ENCODE measurements around the gene MICAL3. TPM values are rescaled to one million over a fixed set of nuclear protein-coding genes. Genes with fewer than 3 reads are reported as not detected.

The MICAL3 gene
- polyA plus RNA-seq, 4 donors = 3.2 to 31.4 (median 10.0) TPM

DNA sequence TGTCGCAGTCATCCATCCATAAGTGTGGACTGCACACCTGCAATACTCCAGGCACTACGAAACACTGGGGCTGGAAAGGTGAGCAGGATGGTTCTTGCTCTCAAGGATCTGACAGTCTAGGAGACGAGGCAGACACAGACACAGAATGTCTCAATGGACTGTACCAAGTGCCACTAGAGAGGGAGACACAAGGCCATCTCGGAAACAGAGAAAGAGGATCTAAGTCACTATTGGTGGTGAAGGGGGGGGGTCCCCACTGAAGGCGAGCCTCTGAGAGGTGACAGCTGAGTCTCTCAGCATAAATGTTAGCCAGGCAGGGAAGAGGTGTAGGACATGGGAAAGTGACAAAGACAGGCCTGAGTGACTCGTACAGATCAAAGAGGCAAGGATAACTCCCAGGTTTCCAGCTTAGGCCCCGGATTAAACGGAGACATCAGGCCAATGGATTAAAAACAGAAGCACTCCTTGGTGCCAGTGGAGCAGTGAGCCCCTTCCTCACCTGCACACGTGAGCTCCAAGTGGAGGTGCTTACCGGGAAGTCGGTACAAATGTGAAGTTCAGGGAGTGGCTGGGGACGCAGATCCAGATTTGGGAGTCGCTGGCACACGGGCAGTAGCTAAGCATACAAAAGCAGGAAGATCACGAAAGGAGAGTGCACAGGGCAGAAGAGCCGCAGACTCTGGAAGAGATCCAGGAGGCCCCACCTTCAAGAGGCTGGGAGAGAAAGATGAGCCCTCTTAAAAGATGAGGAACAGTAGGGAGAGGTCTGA is 117.2 kb downstream of the MICAL3 start:
- Histone ChIP-seq H3K36me3 (ENCODE audit: control insufficient read depth in 3 of 3, insufficient read depth in 2 of 3, low read depth in 1 of 3, low read length in 3 of 3) (peaks cover 0 to 43% (median 6%) of the 10 kb centered on the region in 3 donors), H3K27ac (ENCODE audit: low read depth in 1 of 3, low read length in 2 of 3) (no peak overlapping the region)
- no peak for FAIRE-seq

GRCh38 chr22:17905445-17905844 is 118.9 kb downstream of the MICAL3 start:
- peaks cover 0 to 9% (median 4%) of the 10 kb centered on the region in 3 donors for H3K4me1 ChIP-seq (ENCODE audit: control insufficient read depth in 3 of 3, insufficient read depth in 2 of 3, low read depth in 1 of 3, low read length in 2 of 3)
- H3K36me3 ChIP-seq (ENCODE audit: control insufficient read depth in 3 of 3, insufficient read depth in 2 of 3, low read depth in 1 of 3, low read length in 3 of 3) = peaks cover 2 to 59% (median 6%) of the 10 kb centered on the region in 3 donors
- WGBS, 3 donors = 92 to 96% (median 93%) methylated on average over 8 of the region's 8 CpGs
- no peak overlapping the region for H3K4me3 ChIP-seq (ENCODE audit: low read depth in 1 of 3, low read length in 3 of 3)
- no peaks in the 10 kb centered on the region for H3K9me3 ChIP-seq (ENCODE audit: control insufficient read depth in 2 of 2, insufficient read depth in 1 of 2, low read depth in 1 of 2, low read length in 1 of 2)
- FAIRE-seq (no peak), DNase-seq (no peak)
- no peaks in the 10 kb centered on the region for H3K27me3 ChIP-seq (ENCODE audit: control insufficient read depth in 3 of 3, insufficient read depth in 3 of 3, low read length in 3 of 3)
- no peak overlapping the region for H3K27ac ChIP-seq (ENCODE audit: low read depth in 1 of 3, low read length in 2 of 3)

More for the DNA sequence above, 117.2 kb downstream of the MICAL3 start:
- WGBS, 3 donors = 83 to 88% (median 88%) methylated on average over 16 of the region's 16 CpGs
- peaks cover 0 to 13% (median 4%) of the 10 kb centered on the region in 3 donors for H3K4me1 ChIP-seq (ENCODE audit: control insufficient read depth in 3 of 3, insufficient read depth in 2 of 3, low read depth in 1 of 3, low read length in 2 of 3)
- H3K4me3 ChIP-seq (ENCODE audit: low read depth in 1 of 3, low read length in 3 of 3) = no peak overlapping the region
- H3K27me3 ChIP-seq (ENCODE audit: control insufficient read depth in 3 of 3, insufficient read depth in 3 of 3, low read length in 3 of 3) = no peaks in the 10 kb centered on the region
- no peak for DNase-seq
- no peaks in the 10 kb centered on the region for H3K9me3 ChIP-seq (ENCODE audit: control insufficient read depth in 2 of 2, insufficient read depth in 1 of 2, low read depth in 1 of 2, low read length in 1 of 2)

DNA sequence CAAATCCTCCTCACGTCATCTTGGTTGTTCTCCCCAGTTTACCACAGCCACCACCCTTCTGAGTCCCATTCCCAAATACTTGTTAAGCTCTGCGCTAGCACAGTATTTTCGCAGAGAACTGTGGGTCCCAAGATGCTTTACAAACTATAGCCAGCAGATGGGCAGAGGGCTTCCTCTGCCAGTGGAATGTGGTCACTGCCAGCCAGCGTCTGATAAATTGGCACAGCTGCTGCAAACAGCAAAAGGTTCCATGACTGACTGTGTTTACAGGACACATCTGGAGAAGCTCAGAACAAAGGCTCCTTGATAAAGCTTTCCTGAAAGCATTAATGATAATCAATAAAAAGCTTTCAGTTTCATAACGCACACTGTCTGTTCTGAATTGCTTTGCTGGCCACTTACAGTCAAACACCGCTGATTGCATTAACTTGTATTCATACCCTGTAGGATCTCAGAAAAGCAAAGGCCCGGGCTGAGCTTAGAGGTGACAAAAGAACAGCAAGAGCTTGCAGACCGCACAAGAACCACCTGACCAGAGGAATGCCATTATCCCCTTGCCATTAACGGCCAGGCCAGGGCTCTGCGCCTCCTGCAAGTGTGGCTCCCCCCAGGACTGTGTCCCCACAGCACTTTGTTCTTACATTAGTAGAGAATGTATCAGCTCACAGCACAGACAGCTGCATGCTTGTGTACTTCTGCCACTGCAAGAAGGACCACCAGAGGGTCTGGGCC is 120.6 kb downstream of the MICAL3 start:
- peaks cover 0 to 12% (median 4%) of the 10 kb centered on the region in 3 donors for H3K4me1 ChIP-seq (ENCODE audit: control insufficient read depth in 3 of 3, insufficient read depth in 2 of 3, low read depth in 1 of 3, low read length in 2 of 3)
- FAIRE-seq (no peak), DNase-seq (peak; percentile 42 to 68)
- no peak overlapping the region for H3K4me3 ChIP-seq (ENCODE audit: low read depth in 1 of 3, low read length in 3 of 3)
- H3K9me3 ChIP-seq (ENCODE audit: control insufficient read depth in 2 of 2, insufficient read depth in 1 of 2, low read depth in 1 of 2, low read length in 1 of 2) = no peaks in the 10 kb centered on the region
- H3K27me3 ChIP-seq (ENCODE audit: control insufficient read depth in 3 of 3, insufficient read depth in 3 of 3, low read length in 3 of 3) = no peaks in the 10 kb centered on the region
- H3K36me3 ChIP-seq (ENCODE audit: control insufficient read depth in 3 of 3, insufficient read depth in 2 of 3, low read depth in 1 of 3, low read length in 3 of 3) = peaks cover 2 to 67% (median 7%) of the 10 kb centered on the region in 3 donors
- H3K27ac ChIP-seq (ENCODE audit: low read depth in 1 of 3, low read length in 2 of 3) = peak overlapping the region in 1 of 3 donors; percentile 59
- WGBS, 3 donors = 25 to 50% (median 42%) methylated on average over 10 of the region's 10 CpGs

GRCh38 chr22:17902960-17903359 is 121.4 kb downstream of the MICAL3 start:
- H3K9me3 ChIP-seq (ENCODE audit: control insufficient read depth in 2 of 2, insufficient read depth in 1 of 2, low read depth in 1 of 2, low read length in 1 of 2) = no peaks in the 10 kb centered on the region
- peak overlapping the region in 1 of 3 donors; percentile 59 for H3K27ac ChIP-seq (ENCODE audit: low read depth in 1 of 3, low read length in 2 of 3)
- H3K27me3 ChIP-seq (ENCODE audit: control insufficient read depth in 3 of 3, insufficient read depth in 3 of 3, low read length in 3 of 3) = no peaks in the 10 kb centered on the region
- no peak for FAIRE-seq
- no peak for DNase-seq
- WGBS, 3 donors = 81 to 92% (median 87%) methylated on average over 8 of the region's 8 CpGs
- peaks cover 0 to 17% (median 4%) of the 10 kb centered on the region in 3 donors for H3K4me1 ChIP-seq (ENCODE audit: control insufficient read depth in 3 of 3, insufficient read depth in 2 of 3, low read depth in 1 of 3, low read length in 2 of 3)
- no peak overlapping the region for H3K4me3 ChIP-seq (ENCODE audit: low read depth in 1 of 3, low read length in 3 of 3)
- peaks cover 2 to 72% (median 7%) of the 10 kb centered on the region in 3 donors for H3K36me3 ChIP-seq (ENCODE audit: control insufficient read depth in 3 of 3, insufficient read depth in 2 of 3, low read depth in 1 of 3, low read length in 3 of 3)

DNA sequence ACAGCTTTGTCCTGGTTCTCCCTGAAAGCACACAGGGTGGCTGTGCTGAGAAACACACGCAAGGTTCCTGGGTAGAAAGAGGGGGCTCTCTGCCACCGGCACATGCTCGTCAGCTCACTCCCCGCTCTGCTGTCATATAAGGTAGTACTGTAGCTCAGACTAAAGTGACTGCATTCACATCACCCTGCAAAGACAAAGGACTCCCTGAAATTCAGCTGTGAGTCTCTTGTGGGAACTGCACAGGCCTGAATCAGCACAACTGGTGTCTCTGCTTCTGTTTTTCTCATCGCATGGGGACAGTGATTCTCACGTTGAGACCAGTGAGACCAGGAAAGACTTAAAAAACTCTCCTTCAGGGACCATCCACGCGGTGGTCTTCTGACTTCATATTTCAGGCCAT is 126.0 kb downstream of the MICAL3 start:
- no peaks in the 10 kb centered on the region for H3K27me3 ChIP-seq (ENCODE audit: control insufficient read depth in 3 of 3, insufficient read depth in 3 of 3, low read length in 3 of 3)
- FAIRE-seq (no peak), DNase-seq (no peak)
- peak overlapping the region in 1 of 3 donors; percentile 87 for H3K27ac ChIP-seq (ENCODE audit: low read depth in 1 of 3, low read length in 2 of 3)
- H3K4me1 ChIP-seq (ENCODE audit: control insufficient read depth in 3 of 3, insufficient read depth in 2 of 3, low read depth in 1 of 3, low read length in 2 of 3) = peaks cover 0 to 46% (median 0%) of the 10 kb centered on the region in 3 donors
- H3K4me3 ChIP-seq (ENCODE audit: low read depth in 1 of 3, low read length in 3 of 3) = no peak overlapping the region
- peaks cover 3 to 56% (median 8%) of the 10 kb centered on the region in 3 donors for H3K36me3 ChIP-seq (ENCODE audit: control insufficient read depth in 3 of 3, insufficient read depth in 2 of 3, low read depth in 1 of 3, low read length in 3 of 3)
- no peaks in the 10 kb centered on the region for H3K9me3 ChIP-seq (ENCODE audit: control insufficient read depth in 2 of 2, insufficient read depth in 1 of 2, low read depth in 1 of 2, low read length in 1 of 2)
- WGBS, 3 donors = 93 to 95% (median 95%) methylated on average over 8 of the region's 8 CpGs

DNA sequence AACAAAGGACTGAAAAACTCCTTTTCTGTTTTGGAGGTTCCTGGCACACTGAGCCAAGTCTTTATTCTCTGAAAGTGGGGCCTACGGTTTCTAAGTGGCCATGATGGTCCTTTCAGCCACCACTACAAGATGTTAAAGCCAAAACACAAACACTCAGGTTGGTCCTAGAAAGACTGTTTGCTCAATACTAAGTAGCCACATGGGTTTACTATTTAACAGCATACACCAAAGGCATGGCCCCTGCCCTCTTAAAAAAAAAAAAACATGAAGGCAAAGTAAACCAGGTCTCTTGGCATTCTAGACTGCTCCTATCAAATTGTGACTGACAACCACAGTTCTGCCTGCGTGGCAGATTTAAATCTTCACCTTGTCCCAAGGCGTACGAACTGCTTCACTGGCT is 126.5 kb downstream of the MICAL3 start:
- FAIRE-seq = no peak

GRCh38 chr22:17897426-17897825 is 126.9 kb downstream of the MICAL3 start:
- H3K27ac ChIP-seq (ENCODE audit: low read depth in 1 of 3, low read length in 2 of 3) = peak overlapping the region in 1 of 3 donors; percentile 87
- H3K27me3 ChIP-seq (ENCODE audit: control insufficient read depth in 3 of 3, insufficient read depth in 3 of 3, low read length in 3 of 3) = no peaks in the 10 kb centered on the region
- H3K9me3 ChIP-seq (ENCODE audit: control insufficient read depth in 2 of 2, insufficient read depth in 1 of 2, low read depth in 1 of 2, low read length in 1 of 2) = no peaks in the 10 kb centered on the region
- 26 to 66% (median 45%) methylated on average over 2 of the region's 2 CpGs for WGBS, 3 donors
- no peak for FAIRE-seq
- no peak overlapping the region for H3K4me3 ChIP-seq (ENCODE audit: low read depth in 1 of 3, low read length in 3 of 3)
- peaks cover 3 to 56% (median 8%) of the 10 kb centered on the region in 3 donors for H3K36me3 ChIP-seq (ENCODE audit: control insufficient read depth in 3 of 3, insufficient read depth in 2 of 3, low read depth in 1 of 3, low read length in 3 of 3)
- peak in 1 of 2 donors; percentile 75 for DNase-seq
- peaks cover 0 to 54% (median 0%) of the 10 kb centered on the region in 3 donors for H3K4me1 ChIP-seq (ENCODE audit: control insufficient read depth in 3 of 3, insufficient read depth in 2 of 3, low read depth in 1 of 3, low read length in 2 of 3)

More for the DNA sequence above, 126.5 kb downstream of the MICAL3 start:
- no peak overlapping the region for H3K4me3 ChIP-seq (ENCODE audit: low read depth in 1 of 3, low read length in 3 of 3)
- peak overlapping the region in 1 of 3 donors; percentile 87 for H3K27ac ChIP-seq (ENCODE audit: low read depth in 1 of 3, low read length in 2 of 3)
- peaks cover 3 to 57% (median 8%) of the 10 kb centered on the region in 3 donors for H3K36me3 ChIP-seq (ENCODE audit: control insufficient read depth in 3 of 3, insufficient read depth in 2 of 3, low read depth in 1 of 3, low read length in 3 of 3)
- 85 to 87% (median 85%) methylated on average over 4 of the region's 4 CpGs for WGBS, 3 donors
- no peaks in the 10 kb centered on the region for H3K9me3 ChIP-seq (ENCODE audit: control insufficient read depth in 2 of 2, insufficient read depth in 1 of 2, low read depth in 1 of 2, low read length in 1 of 2)
- peak in 1 of 2 donors; percentile 52 for DNase-seq
- H3K4me1 ChIP-seq (ENCODE audit: control insufficient read depth in 3 of 3, insufficient read depth in 2 of 3, low read depth in 1 of 3, low read length in 2 of 3) = peaks cover 0 to 50% (median 0%) of the 10 kb centered on the region in 3 donors
- H3K27me3 ChIP-seq (ENCODE audit: control insufficient read depth in 3 of 3, insufficient read depth in 3 of 3, low read length in 3 of 3) = no peaks in the 10 kb centered on the region

- H3K4me1 ChIP-seq (ENCODE audit: control insufficient read depth in 3 of 3, insufficient read depth in 2 of 3, low read depth in 1 of 3, low read length in 2 of 3) = peaks cover 0 to 62% (median 0%) of the 10 kb centered on the region in 3 donors
- peaks cover 3 to 51% (median 8%) of the 10 kb centered on the region in 3 donors for H3K36me3 ChIP-seq (ENCODE audit: control insufficient read depth in 3 of 3, insufficient read depth in 2 of 3, low read depth in 1 of 3, low read length in 3 of 3)
- FAIRE-seq = no peak
- H3K4me3 ChIP-seq (ENCODE audit: low read depth in 1 of 3, low read length in 3 of 3) = no peak overlapping the region
- DNase-seq = peak in 1 of 2 donors; percentile 16
- no peaks in the 10 kb centered on the region for H3K27me3 ChIP-seq (ENCODE audit: control insufficient read depth in 3 of 3, insufficient read depth in 3 of 3, low read length in 3 of 3)
- H3K9me3 ChIP-seq (ENCODE audit: control insufficient read depth in 2 of 2, insufficient read depth in 1 of 2, low read depth in 1 of 2, low read length in 1 of 2) = no peaks in the 10 kb centered on the region
- peak overlapping the region in 1 of 3 donors; percentile 87 for H3K27ac ChIP-seq (ENCODE audit: low read depth in 1 of 3, low read length in 2 of 3)
- WGBS, 3 donors = 86 to 89% (median 89%) methylated on average over 14 of the region's 14 CpGs
These were observed 127.8 kb downstream of the MICAL3 start for GRCh38 chr22:17896586-17896985.
